ENCODE data around the gene DOCK9. TPM values are rescaled to one million over a fixed set of nuclear protein-coding genes. Genes with fewer than 3 reads are reported as not detected.

The DOCK9 gene
- total RNA-seq, 1 donor: 44.5 TPM

- Histone ChIP-seq H4K20me1 (ENCODE audit: insufficient read depth, low read length) (no peaks in the 10 kb centered on the region), H3K27me3 (ENCODE audit: insufficient read depth, low read length) (no peaks in the 10 kb centered on the region), H2AFZ (ENCODE audit: low read length) (no peak overlapping the region), H3K27ac (ENCODE audit: low read depth, low read length) (no peak overlapping the region), H3K9me3 (ENCODE audit: low read depth, low read length) (no peaks in the 10 kb centered on the region), H3K4me1 (ENCODE audit: insufficient read depth, low read length) (no peaks in the 10 kb centered on the region), H3K4me2 (ENCODE audit: insufficient read depth, low read length) (no peak overlapping the region), H3K36me3 (ENCODE audit: insufficient read depth, low read length) (no peaks in the 10 kb centered on the region), H3K4me3 (ENCODE audit: insufficient read depth, low read length) (no peak overlapping the region), H3K79me2 (ENCODE audit: insufficient read depth, low read length) (peaks cover 3% of the 10 kb centered on the region)
- TF ChIP-seq CTCF (IDR thresholded peaks at IDR 0.05; ENCODE audit: extremely low read depth, low read depth, low read length): no peak
- DNase-seq (ENCODE audit: insufficient read length, low spot score, missing footprints): no peak
Observed at GRCh38 chr13:98965325-98965724, 12.5 kb downstream of the DOCK9 start.

- Histone ChIP-seq H2AFZ (ENCODE audit: low read length) (no peak overlapping the region), H3K79me2 (ENCODE audit: insufficient read depth, low read length) (peaks cover 3% of the 10 kb centered on the region), H3K4me1 (ENCODE audit: insufficient read depth, low read length) (no peaks in the 10 kb centered on the region), H3K27ac (ENCODE audit: low read depth, low read length) (no peak overlapping the region), H3K36me3 (ENCODE audit: insufficient read depth, low read length) (no peaks in the 10 kb centered on the region), H3K4me3 (ENCODE audit: insufficient read depth, low read length) (no peak overlapping the region), H3K9me3 (ENCODE audit: low read depth, low read length) (no peaks in the 10 kb centered on the region), H4K20me1 (ENCODE audit: insufficient read depth, low read length) (no peaks in the 10 kb centered on the region), H3K4me2 (ENCODE audit: insufficient read depth, low read length) (no peak overlapping the region), H3K27me3 (ENCODE audit: insufficient read depth, low read length) (no peaks in the 10 kb centered on the region)
- no peak for TF ChIP-seq CTCF (IDR thresholded peaks at IDR 0.05; ENCODE audit: extremely low read depth, low read depth, low read length)
- DNase-seq (ENCODE audit: insufficient read length, low spot score, missing footprints): no peak
Observed at GRCh38 chr13:98963917-98964316, 13.9 kb downstream of the DOCK9 start.

GRCh38 chr13:98962901-98963590, 14.8 kb downstream of the DOCK9 start:
- no peak for TF ChIP-seq CTCF (IDR thresholded peaks at IDR 0.05; ENCODE audit: extremely low read depth, low read depth, low read length)

GRCh38 chr13:98961503-98962105, 16.3 kb downstream of the DOCK9 start:
- H4K20me1 ChIP-seq (ENCODE audit: insufficient read depth, low read length): peaks cover 2% of the 10 kb centered on the region
- TF ChIP-seq CTCF (IDR thresholded peaks at IDR 0.05; ENCODE audit: extremely low read depth, low read depth, low read length): no peak
- no peaks in the 10 kb centered on the region for H3K79me2 ChIP-seq (ENCODE audit: insufficient read depth, low read length)
- no peaks in the 10 kb centered on the region for H3K27me3 ChIP-seq (ENCODE audit: insufficient read depth, low read length)
- no peaks in the 10 kb centered on the region for H3K36me3 ChIP-seq (ENCODE audit: insufficient read depth, low read length)
- no peak for DNase-seq (ENCODE audit: insufficient read length, low spot score, missing footprints)
- H3K27ac ChIP-seq (ENCODE audit: low read depth, low read length): no peak overlapping the region
- no peak overlapping the region for H2AFZ ChIP-seq (ENCODE audit: low read length)
- no peaks in the 10 kb centered on the region for H3K4me1 ChIP-seq (ENCODE audit: insufficient read depth, low read length)
- no peak overlapping the region for H3K4me2 ChIP-seq (ENCODE audit: insufficient read depth, low read length)
- H3K9me3 ChIP-seq (ENCODE audit: low read depth, low read length): no peaks in the 10 kb centered on the region
- no peak overlapping the region for H3K4me3 ChIP-seq (ENCODE audit: insufficient read depth, low read length)

More at GRCh38 chr13:98962901-98963590, 14.8 kb downstream of the DOCK9 start:
- H4K20me1 ChIP-seq (ENCODE audit: insufficient read depth, low read length): no peaks in the 10 kb centered on the region
- H3K4me3 ChIP-seq (ENCODE audit: insufficient read depth, low read length): no peak overlapping the region
- DNase-seq (ENCODE audit: insufficient read length, low spot score, missing footprints): no peak
- H3K4me1 ChIP-seq (ENCODE audit: insufficient read depth, low read length): no peaks in the 10 kb centered on the region
- no peak overlapping the region for H3K27ac ChIP-seq (ENCODE audit: low read depth, low read length)
- H3K4me2 ChIP-seq (ENCODE audit: insufficient read depth, low read length): no peak overlapping the region
- H3K9me3 ChIP-seq (ENCODE audit: low read depth, low read length): no peaks in the 10 kb centered on the region
- no peaks in the 10 kb centered on the region for H3K36me3 ChIP-seq (ENCODE audit: insufficient read depth, low read length)
- peaks cover 3% of the 10 kb centered on the region for H3K79me2 ChIP-seq (ENCODE audit: insufficient read depth, low read length)
- H2AFZ ChIP-seq (ENCODE audit: low read length): no peak overlapping the region
- H3K27me3 ChIP-seq (ENCODE audit: insufficient read depth, low read length): no peaks in the 10 kb centered on the region

All from osteoblast (primary cell).